Cerebellar cortex (tissue), 1 donor: ENCODE results near the gene KCP.
A peak's percentile ranks its signal among the peaks of the same experiment; 100 is the strongest.

Experiments
- DNase-seq: peaks from one replicate; pipeline ENCODE4 v3.0.0-alpha.2; 2015; ENCODE audit warnings: low spot score

The KCP gene

DNA sequence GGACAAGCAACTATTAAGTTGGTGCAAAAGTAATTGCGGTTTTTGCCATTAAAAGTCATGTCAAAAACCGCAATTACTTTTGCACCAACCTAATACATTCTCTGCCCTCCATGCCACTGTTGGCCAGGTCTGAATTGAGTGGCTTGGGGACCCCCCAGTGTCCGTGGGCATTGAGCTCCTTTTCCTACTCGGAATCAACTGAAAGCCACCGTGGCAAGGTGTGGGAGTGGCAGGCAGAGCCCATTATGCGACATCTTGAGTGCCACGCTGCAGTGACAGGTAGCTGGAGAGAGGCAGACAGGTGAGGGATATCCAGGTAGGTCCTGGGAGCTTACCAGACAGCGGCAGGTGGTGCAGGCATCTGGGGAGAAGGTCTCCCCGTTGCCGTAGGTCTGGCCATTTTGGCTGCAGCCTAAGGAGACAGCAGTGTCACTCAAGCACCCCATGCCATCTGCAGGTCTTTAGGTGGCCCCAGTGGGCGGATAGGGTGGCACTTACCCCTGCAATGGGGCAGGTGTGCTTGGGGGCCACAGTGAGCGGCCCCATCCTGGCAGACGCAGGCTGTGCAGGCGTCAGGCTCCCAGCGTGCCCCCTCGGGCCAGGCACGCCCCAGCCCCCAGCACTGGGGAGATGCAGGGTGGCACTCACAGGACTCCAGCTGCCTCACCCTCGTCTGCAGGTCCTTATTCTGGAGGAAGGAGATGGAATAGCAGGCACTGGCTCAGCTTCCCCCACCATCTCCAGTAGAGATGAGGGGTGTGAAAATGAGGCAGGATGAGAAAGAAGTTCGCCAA is 3.5 kb downstream of the KCP start:
- DNase-seq = no peak

DNA sequence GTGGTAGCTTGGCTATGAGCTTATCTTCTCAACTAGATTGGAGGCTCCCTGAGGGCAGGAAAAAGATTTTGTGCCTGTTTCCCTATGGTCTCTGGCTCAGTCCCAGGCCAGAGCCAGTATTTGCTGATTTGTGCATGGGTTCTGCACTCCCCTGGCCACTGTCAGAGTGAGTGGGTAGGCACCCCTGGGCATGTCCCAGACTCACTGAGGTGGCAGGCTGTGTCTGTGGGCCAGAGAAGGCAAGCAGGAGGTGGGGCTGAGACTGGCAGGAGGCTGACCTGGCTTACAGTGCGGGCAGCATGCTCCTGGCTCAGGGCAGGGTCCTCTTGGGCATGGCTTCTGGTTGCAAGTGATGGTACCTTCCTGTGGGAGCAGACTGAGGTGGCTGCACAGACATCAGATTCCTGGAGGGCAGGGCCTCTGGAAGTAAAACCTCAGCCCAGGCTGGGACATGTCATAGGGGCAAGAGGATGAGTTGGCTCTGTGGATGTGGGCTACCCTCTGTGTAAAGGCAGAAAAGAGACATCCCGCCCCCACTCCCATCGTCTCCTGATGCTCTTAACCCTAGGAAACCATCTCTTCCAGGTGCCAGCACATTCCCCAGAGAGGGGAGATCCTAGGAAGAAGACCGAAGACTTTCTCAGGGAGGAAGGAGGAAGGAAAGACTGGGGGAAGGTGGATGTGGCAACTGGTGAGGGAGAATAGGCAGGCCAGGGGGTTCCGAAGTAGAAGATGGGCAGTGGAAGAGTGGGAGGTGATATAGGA is 4.3 kb downstream of the KCP start:
- no peak for DNase-seq

DNA sequence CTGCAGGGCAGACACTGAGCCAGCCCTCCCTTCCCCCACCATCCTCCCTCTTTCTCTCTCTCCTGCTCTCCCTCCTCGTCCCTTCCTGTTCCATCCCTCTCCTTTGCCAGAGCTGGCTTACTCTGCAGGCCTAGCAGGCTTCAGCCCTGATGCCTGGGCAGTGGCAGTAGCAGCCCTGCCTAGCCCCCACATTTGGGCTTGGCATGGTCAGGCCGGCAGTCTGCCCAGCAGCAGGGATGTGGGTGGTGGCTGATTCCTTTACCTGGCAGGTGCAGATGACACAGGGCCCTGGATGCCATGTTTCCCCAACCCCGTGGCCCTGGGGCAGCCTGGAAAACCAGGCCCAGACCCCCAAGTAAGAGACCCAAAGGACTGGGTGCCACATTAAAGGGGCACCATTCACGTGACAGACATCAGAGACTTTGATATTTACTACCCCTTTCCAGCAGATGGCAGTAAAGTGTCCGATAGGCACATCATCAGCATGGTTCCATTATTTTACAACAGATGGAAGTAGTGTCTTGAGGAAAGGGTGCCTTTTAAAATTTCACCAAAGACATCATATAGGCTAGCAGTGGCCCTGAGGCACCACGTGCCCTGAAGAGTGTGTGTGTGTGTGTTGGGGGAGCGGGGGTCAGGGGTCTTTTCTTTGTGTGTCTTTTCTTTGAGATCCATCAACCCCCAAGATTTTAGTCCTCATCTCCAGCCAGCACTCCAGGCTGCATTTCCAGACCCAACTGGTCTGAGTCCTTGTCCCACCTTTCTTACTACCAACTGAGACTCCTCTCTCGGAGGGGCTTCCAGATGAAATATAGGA is 5.9 kb downstream of the KCP start:
- peak; percentile 50 for DNase-seq

DNA sequence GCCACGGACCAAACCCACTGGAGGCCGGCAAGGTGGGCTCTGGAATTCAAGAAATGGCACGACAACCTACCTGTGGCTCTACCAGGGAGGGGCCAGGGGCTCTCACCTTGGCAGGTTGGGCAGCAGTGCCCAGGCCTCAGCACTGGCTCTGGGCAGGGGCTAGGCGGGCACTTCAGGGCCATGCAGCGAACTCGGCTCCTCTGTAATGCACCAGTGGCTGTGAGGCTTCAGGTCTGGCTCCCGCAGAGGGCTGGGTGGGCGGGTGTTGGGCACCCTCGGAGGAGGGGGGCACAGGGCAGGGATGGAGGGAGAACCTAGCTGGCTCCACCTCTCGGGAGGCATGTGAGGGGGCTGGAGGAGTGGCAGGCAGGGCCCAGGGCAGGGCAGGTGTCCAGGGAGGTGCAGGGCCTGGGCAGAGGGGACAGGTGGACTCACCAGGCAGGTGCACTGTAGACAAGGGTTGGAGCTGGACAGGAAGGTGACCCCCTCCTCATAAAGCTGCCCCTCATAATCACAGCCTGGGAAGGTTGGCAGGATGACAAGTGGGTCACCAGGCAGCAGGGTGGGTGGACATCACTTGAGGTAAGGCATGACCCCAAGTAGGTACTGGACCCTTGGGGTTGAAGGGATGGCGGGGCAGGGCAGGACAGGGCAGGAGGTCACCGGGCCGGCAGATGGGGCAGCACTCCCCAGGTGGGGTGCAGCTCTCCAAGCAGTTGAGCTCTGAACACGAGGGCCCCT is 6.7 kb downstream of the KCP start:
- no peak for DNase-seq

DNA sequence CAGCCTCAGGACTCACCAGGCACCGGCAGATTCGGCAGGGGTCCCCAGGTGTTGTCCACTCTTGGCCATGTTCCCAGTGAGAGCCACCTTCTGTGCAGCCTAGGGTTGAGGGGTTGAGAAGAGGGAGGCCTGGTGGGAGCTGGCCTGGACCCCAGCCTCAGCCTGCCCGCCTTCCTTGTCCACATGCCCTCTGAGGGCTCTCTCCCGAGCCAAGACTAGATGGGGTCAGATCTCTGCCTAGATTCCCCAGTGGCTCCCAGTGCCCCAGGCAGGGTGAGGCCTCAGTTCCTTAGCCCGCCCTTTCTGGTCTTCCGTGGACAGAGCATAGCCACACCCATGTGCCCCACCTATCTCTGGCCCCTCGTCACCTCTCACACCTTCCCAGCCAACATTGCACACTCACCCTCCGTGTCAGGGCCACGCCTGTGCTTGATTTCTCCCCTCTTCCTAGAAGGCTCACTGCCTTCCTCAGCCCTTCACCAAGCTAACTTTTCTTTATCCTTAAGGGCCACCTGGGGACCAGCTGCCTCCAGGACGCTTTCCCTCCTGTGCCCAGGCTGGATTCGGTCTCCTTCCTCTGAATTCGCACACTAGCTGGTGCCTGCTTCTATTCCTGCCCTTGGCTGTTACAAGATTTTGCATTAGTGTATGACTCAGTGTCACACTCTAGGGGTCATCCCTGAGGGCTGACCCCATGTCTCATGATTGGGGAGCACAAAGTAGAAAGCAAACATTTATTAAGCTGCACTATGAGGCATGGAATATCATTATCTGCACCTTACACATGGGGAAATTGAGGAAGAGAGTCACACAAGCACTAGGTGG is 7.5 kb downstream of the KCP start:
- DNase-seq = no peak

DNA sequence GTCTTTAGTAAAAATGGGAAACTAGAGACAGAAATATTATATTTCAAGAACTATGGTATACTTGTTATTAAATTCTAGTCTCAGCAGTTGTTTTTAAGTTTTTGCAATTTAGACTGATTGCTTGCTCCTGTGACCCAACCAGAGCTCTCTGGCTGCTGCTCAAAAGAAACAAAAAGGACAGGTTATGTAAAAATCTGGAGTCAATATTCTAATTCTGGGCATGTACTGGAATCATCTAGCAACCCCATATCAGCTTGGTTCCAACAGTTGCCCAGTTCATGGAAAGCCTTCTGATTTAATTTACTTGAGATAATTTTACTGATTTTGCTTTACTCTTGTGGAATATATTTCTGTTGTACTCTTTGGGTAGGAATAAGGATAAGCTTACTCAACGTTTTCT is 10.3 kb downstream of the KCP start:
- no peak for DNase-seq

DNA sequence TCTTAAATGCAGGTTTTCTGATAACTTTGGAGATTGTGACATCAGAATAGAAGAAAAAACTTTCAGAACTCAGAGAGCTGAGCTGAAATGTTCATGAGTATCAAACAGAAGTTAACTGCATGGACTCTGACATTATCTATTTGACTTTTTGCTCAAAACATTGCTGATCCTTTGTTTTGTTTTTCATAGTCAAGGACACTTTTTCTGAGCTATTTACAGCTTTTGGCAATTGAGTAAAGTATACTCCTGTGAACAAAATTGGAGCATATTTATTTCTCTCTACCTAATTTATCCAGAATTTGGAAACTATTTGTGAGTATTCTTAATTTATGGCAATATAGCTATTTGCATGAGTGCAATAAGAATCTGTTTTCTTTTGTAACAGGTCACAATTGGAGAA is 11.1 kb downstream of the KCP start:
- DNase-seq = no peak

DNA sequence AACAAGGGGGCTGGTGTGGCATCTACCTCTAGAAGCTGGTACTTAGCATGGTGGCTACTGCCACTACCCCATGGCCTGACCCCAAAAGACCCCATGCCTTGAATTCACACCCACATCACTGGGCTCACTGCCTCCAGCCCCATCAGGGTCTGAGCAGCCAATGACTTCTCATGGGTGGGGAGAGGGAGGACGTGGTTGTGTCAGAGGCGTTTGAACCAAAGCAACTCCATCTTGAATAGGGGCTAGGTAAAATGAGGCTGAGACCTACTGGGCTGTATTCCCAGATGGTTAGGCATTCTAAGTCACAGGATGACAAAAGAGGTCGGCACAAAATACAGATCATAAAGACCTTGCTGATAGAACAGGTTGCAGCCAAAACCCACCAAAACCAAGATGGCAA is 15.2 kb downstream of the KCP start:
- no peak for DNase-seq

DNA sequence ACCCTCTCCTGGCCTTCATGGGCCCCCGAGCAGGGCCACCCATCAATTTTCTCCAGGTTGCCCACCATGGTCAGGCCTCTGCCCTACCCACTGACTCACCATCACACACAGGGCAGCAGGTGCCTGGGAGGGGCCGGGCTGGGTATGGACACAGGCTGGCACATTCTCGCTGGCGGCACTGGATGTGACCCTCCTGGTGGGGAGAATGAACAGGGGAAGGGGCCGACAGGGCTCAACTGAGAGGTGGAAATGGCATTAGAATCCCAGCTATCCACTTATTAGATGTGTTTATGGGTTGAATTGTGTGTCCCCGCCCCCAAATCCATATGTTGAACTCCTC is 16.4 kb downstream of the KCP start:
- DNase-seq = no peak

DNA sequence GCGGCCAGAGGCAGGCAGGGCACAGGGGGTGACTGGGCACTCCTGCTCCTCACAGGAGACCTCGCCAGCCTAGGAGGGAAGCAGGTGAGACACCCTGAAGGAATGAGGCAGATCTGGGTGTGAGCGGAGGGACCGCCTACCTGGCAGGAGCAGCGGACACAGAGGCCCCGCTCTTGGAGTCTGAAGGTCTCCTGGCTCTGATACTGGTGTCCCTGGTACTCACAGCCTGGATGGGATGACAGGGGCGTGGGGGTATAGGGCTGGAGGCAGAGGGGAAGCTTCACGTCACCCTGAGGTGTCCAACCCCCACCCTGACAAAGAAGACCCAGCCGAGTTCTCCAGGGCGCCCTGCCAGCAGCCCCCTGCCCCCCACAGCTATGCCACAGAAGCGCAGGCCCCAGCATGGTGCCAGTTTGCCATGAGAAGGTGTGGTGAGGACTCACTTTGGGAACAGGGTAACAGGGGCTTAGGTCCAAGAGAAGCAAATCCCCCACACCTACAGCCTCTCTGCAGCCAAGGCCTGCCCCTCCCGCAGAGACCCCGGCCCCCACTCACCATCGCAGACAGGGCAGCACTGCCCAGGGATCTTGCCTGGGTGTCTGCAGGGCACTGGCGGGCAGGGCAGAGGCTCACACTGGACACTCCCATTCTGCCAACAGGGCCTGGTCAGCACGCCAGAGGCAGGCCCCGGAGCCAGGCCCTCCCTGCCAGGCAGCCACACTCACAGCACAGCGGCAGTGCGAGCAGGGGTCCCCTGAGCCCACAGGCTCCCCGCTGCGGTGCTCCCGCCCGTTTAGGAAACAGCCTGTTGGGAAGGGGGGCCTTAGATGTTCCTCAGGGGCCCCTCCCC is 17.0 kb downstream of the KCP start:
- DNase-seq = no peak

DNA sequence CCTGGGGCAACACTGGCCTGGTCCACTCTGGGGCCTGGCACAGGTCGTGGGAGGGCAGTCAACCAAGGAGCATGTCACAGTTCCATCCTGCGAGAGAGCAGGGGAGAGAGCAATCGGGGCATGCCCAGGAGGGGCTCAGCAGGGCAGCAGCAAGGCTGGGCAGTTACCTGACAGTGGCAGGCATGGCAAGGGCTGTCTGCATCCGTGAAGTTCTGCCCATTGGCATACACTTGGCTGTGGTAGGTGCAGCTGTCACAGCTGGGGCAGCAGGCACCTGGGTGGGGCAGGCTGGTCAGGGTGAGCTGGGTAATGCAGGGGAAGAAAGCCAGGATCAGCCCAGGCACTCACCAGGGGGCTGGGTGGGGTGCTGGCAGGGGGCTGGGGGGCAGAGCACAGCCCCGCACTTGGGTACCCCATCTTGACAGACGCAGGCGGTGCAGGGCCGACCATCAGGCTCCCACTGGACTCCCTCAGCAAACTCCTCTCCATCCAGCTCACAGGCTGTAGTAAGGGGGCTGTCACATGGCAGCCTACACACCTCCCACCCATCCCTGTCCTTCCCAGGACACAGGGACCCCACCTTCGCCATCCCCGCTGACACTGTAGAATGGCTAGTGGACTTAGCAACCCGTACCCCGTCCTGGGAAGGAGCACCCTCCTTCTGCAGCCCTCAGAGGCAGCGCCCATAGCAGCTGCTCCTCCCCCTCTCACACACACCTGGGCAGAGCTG is 17.8 kb downstream of the KCP start:
- no peak for DNase-seq

DNA sequence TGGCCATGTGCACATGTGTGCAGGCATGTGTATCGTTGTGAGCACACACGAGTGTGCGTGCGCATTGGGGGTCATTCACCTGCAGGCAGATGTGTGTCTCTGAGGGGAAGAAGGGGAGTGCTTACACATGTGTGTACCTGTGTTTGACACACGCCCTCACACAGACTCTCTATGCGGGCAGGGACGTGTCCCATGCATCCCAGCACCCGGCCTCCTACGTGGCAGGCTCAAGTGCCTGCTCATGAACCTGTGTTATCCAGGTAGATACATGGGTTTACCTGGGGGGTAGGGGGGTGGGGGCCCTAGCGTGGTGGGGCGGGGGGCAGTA is 18.6 kb downstream of the KCP start:
- DNase-seq = no peak

DNA sequence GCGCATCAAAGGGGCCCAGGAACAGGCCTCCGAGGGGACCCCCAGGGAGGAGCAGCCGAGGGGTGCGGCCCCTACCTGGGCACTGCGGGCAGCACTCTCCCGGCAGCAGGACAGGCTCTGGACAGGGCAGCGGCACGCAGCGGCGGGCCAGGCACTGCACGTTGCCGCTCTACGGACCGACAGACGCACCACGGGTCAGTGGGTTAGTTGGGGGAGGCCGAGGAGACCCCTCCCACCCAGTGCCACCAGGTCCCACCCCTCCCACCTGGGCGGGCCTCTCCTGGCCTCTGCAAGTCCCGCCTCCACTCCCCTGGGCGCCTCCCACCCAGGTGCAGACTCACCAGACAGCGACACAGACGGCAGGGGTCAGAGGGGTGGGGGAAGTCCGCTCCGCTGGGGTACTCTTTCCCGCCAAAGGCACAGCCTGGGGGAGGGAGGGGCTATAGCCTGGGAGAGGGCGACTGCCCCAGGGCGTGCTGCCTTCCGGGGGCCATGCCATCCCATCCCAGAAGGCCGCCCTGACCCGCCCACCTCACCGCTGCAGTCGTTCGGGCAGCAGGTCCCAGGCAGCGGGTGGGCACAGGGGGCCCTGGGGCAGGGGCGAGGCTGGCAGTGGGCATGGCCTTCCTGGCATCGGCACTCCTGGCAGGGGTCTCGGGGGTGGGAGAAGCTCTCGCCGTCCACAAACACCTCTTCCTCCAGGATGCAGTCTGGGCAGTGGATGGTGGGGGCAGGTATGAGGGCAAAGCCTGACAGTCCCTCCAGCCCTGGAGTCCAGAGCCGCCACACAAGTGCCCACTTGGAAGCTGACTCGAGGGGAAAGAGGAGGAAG is 19.2 kb downstream of the KCP start:
- DNase-seq = no peak

DNA sequence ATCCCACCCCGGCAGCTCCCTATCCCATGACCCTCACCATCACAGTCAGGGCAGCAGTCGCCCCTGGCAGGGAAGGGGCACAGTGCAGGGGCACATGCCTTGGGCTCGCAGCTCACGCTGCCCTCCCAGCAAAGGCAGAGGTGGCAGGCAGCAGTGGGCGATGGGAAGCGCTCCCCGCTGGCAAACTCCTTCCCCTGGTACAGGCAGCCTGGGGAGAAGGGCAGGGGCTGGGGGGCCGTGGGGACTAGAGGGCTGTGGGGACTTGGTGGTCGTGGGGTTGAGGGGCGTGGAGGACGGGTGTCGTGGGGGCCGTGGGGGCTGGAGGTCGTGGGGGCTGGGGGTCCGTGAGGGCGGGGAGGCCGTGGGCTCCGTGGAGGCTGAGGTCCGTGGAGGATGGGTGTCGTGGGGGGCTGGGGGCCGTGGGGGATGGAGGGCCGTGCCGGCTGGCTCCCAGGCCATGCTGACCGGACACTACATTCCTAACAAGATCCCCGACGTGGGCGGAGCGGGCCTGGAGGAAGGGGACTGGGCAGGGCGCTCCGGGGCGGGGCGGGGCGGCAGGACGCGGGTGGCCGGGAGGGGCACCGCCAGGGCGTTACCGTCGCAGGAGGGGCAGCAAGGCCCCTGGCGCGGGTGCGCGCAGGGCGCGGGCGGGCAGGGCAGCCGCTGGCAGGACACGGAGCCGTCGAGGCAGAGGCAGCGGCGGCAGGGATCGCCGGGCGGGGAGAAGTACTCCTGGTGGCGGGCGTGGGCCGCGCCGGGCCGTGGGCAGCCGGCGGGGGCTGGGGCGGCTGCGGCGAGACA is 20.0 kb downstream of the KCP start:
- no peak for DNase-seq

DNA sequence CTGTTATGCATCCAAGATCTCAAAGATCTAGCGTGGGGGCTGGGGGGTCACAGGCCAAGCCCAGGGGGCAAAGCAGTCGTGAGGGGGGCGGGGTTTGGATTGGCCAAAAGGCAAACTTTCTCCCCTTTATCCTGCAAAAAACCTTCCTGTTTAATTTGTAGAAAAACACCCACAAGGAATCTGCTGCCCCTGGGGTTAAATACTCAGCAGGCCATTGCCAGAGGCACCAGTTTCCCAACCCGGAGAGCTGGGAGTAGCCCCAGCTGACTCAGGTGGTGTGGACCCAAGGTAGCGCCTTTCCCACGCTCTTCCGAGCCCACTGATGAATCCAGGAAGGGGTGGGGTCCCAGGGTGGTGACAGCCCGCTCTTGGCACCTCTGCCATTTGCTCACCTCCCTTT is 21.4 kb downstream of the KCP start:
- DNase-seq = no peak

DNA sequence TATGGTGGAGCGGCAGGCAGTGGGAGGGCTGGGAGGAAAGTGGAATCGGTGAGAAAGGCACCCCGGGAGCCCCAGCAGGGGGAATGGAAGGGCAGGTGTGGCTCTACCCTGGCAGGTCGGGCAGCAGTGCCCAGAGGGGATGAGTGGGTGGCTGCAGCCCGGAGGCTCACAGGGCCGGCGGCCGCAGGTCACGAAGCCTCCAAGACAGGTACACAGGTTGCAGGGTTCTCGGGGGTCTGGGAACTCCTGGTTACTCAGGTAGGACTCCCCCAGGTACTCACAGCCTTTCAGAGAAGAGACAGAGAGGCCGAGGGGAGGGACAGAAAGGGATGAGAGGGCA is 21.8 kb downstream of the KCP start:
- no peak for DNase-seq

DNA sequence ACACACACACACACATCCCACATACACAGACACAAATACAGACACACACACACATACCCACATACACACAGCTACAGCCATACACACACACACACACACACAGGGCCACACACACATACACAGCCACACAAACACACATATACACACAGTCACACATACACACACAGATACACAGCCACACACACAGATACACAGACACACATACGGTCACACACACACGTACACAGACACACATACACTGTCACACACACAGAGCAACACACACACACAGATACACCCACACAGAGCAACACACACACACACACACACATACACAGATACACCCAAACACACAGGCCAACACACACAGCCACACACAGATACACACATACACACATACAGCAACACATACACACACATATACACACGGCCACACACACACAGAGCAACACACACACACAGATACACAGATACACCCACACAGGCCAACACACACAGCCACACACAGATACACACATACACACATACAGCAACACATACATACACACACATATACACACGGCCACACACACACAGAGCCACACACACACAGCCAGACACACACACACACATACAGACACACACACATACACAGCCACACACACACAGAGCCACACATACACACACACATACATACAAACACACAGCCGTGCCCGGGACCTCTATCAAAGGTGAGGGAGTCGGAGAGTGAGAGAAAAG is 22.3 kb downstream of the KCP start:
- no peak for DNase-seq
